ENCODE results near the gene CENPP.

The CENPP gene

GRCh38 chr9:92446536-92446935 lies 120.8 kb downstream of the CENPP start:
- in situ Hi-C loops (cut with MboI; ENCODE audit: low pct_unique_long_range_greater_than_20kb, low sequenced_read_pairs): no loop called here
- no peak for DNase-seq

- in situ Hi-C loops (cut with MboI; ENCODE audit: low pct_unique_long_range_greater_than_20kb, low sequenced_read_pairs): loop anchor here (25.0 kb wide), 1 partner anchor 318 kb away; no protein-coding TSS in a partner anchor
- DNase-seq: peak; percentile 16
These were observed 129.5 kb downstream of the CENPP start for GRCh38 chr9:92455217-92455616.

GRCh38 chr9:92457576-92457975 lies 131.8 kb downstream of the CENPP start:
- DNase-seq: no peak
- in situ Hi-C loops (cut with MboI; ENCODE audit: low pct_unique_long_range_greater_than_20kb, low sequenced_read_pairs): loop anchor here (25.0 kb wide), 1 partner anchor 320 kb away; no protein-coding TSS in a partner anchor

GRCh38 chr9:92463387-92463786 lies 137.6 kb downstream of the CENPP start:
- in situ Hi-C loops (cut with MboI; ENCODE audit: low pct_unique_long_range_greater_than_20kb, low sequenced_read_pairs): loop anchor here (25.0 kb wide), 1 partner anchor 326 kb away; no protein-coding TSS in a partner anchor
- DNase-seq: no peak

GRCh38 chr9:92463984-92464383 lies 138.2 kb downstream of the CENPP start:
- in situ Hi-C loops (cut with MboI; ENCODE audit: low pct_unique_long_range_greater_than_20kb, low sequenced_read_pairs): loop anchor here (25.0 kb wide), 1 partner anchor 327 kb away; no protein-coding TSS in a partner anchor
- no peak for DNase-seq

- no peak for DNase-seq
- in situ Hi-C loops (cut with MboI; ENCODE audit: low pct_unique_long_range_greater_than_20kb, low sequenced_read_pairs): loop anchor here (25.0 kb wide), 1 partner anchor 330 kb away; no protein-coding TSS in a partner anchor
These were observed 141.3 kb downstream of the CENPP start for GRCh38 chr9:92467041-92467440.

GRCh38 chr9:92467511-92467910 lies 141.8 kb downstream of the CENPP start:
- in situ Hi-C loops (cut with MboI; ENCODE audit: low pct_unique_long_range_greater_than_20kb, low sequenced_read_pairs): loop anchor here (25.0 kb wide), 1 partner anchor 330 kb away; no protein-coding TSS in a partner anchor
- DNase-seq: no peak

- in situ Hi-C loops (cut with MboI; ENCODE audit: low pct_unique_long_range_greater_than_20kb, low sequenced_read_pairs): loop anchor here (25.0 kb wide), 1 partner anchor 331 kb away; no protein-coding TSS in a partner anchor
- DNase-seq: no peak
These were observed 142.5 kb downstream of the CENPP start for GRCh38 chr9:92468206-92468605.

GRCh38 chr9:92474587-92474986 lies 148.8 kb downstream of the CENPP start:
- no peak for DNase-seq
- in situ Hi-C loops (cut with MboI; ENCODE audit: low pct_unique_long_range_greater_than_20kb, low sequenced_read_pairs): loop anchor here (25.0 kb wide), 1 partner anchor 337 kb away; no protein-coding TSS in a partner anchor

GRCh38 chr9:92476962-92477361 lies 151.2 kb downstream of the CENPP start:
- DNase-seq: no peak
- in situ Hi-C loops (cut with MboI; ENCODE audit: low pct_unique_long_range_greater_than_20kb, low sequenced_read_pairs): no loop called here

- in situ Hi-C loops (cut with MboI; ENCODE audit: low pct_unique_long_range_greater_than_20kb, low sequenced_read_pairs): no loop called here
- no peak for DNase-seq
These were observed 153.0 kb downstream of the CENPP start for GRCh38 chr9:92478783-92479182.

GRCh38 chr9:92479346-92479745 lies 153.6 kb downstream of the CENPP start:
- in situ Hi-C loops (cut with MboI; ENCODE audit: low pct_unique_long_range_greater_than_20kb, low sequenced_read_pairs): no loop called here
- no peak for DNase-seq

GRCh38 chr9:92480291-92480771 lies 154.6 kb downstream of the CENPP start:
- in situ Hi-C loops (cut with MboI; ENCODE audit: low pct_unique_long_range_greater_than_20kb, low sequenced_read_pairs): no loop called here
- DNase-seq: no peak

- in situ Hi-C loops (cut with MboI; ENCODE audit: low pct_unique_long_range_greater_than_20kb, low sequenced_read_pairs): no loop called here
- DNase-seq: no peak
These were observed 155.4 kb downstream of the CENPP start for GRCh38 chr9:92480986-92481633.

- in situ Hi-C loops (cut with MboI; ENCODE audit: low pct_unique_long_range_greater_than_20kb, low sequenced_read_pairs): no loop called here
These were observed 156.6 kb downstream of the CENPP start, which contains the start of gene ASPN for GRCh38 chr9:92482329-92482728. Gene ASPN (minus strand): TSS chr9:92482506.

GRCh38 chr9:92482805-92483204 lies 157.1 kb downstream of the CENPP start:
- no peak for DNase-seq
- in situ Hi-C loops (cut with MboI; ENCODE audit: low pct_unique_long_range_greater_than_20kb, low sequenced_read_pairs): no loop called here

More at GRCh38 chr9:92482329-92482728, 156.6 kb downstream of the CENPP start, which contains the start of gene ASPN:
- no peak for DNase-seq

GRCh38 chr9:92483627-92484545 lies 158.1 kb downstream of the CENPP start:
- in situ Hi-C loops (cut with MboI; ENCODE audit: low pct_unique_long_range_greater_than_20kb, low sequenced_read_pairs): no loop called here
- DNase-seq: no peak

GRCh38 chr9:92484563-92484962 lies 158.8 kb downstream of the CENPP start:
- DNase-seq: no peak
- in situ Hi-C loops (cut with MboI; ENCODE audit: low pct_unique_long_range_greater_than_20kb, low sequenced_read_pairs): no loop called here

GRCh38 chr9:92486371-92486770 lies 160.6 kb downstream of the CENPP start:
- DNase-seq: no peak
- in situ Hi-C loops (cut with MboI; ENCODE audit: low pct_unique_long_range_greater_than_20kb, low sequenced_read_pairs): no loop called here

Measured in KBM-7 (cell line).